PC-9 (cell line): ENCODE data around the gene KRT27. TPM values are rescaled to one million over a fixed set of nuclear protein-coding genes. Genes with fewer than 3 reads are reported as not detected.

ENCODE experiments used
- BruUV-seq: library from RNA; stranded (reverse); fragments of 400-500 nt; replicated peaks from 2 replicates; lab custom pipeline; 2021; lab: Mats Ljungman, UMichigan
- CTCF ChIA-PET: fragments of 300-600 bp; sonication (Branson Sonifier 250); formaldehyde crosslinking; loops from one replicate; lab custom pipeline; 2022; ENCODE audit warnings: antibody characterized with exemption; lab: Charles Lee
- POLR2A ChIA-PET: fragments of 300-600 bp; sonication (Branson Sonifier 250); formaldehyde crosslinking; loops from one replicate; lab custom pipeline; 2022; ENCODE audit warnings: antibody characterized with exemption; ENCODE audit not compliant: unreplicated experiment; lab: Charles Lee
- DNase-seq, 2 experiments: peaks; one replicate each; pipeline versions ENCODE4 v3.0.0 to v3.0.0-alpha.2; 2015 to 2022; ENCODE audit warnings: mixed read lengths in 1 of 2
- H2AFZ ChIP-seq: fragments of 200-600 bp; sonication (generic); 2 replicates; pipeline ENCODE4 v1.8.1; 2017; ENCODE audit warnings: antibody characterized with exemption
- H3F3A ChIP-seq: fragments of 200-600 bp; sonication (generic); 2 replicates; pipeline ENCODE4 v1.8.1; 2017; ENCODE audit warnings: antibody characterized with exemption, mild to moderate bottlenecking, low read depth; ENCODE audit not compliant: insufficient read depth
- H3K27ac ChIP-seq: fragments of 200-600 bp; sonication (generic); 2 replicates; pipeline ENCODE4 v1.6.1; 2016; ENCODE audit warnings: mixed run types
- H3K27me3 ChIP-seq: fragments of 200-600 bp; sonication (generic); 2 replicates; pipeline ENCODE4 v1.6.1; 2016; ENCODE audit warnings: low read depth, mixed run types; ENCODE audit not compliant: insufficient read depth
- H3K36me3 ChIP-seq: fragments of 200-600 bp; sonication (generic); 2 replicates; pipeline ENCODE4 v1.6.1; 2016; ENCODE audit warnings: low read depth, mixed run types
- H3K4me1 ChIP-seq: fragments of 200-600 bp; sonication (generic); replicated peaks from 2 replicates; pipeline ENCODE4 v1.6.1; 2016; ENCODE audit warnings: mixed run types; ENCODE audit not compliant: insufficient read depth
- H3K4me2 ChIP-seq: fragments of 200-600 bp; sonication (generic); 2 replicates; pipeline ENCODE4 v1.6.1; 2017; ENCODE audit warnings: mixed run types
- H3K4me3 ChIP-seq: fragments of 200-600 bp; sonication (generic); 2 replicates; pipeline ENCODE4 v1.6.1; 2016; ENCODE audit warnings: mixed run types
- H3K79me2 ChIP-seq: fragments of 200-600 bp; sonication (generic); 2 replicates; pipeline ENCODE4 v1.6.1; 2017; ENCODE audit warnings: low read depth, mixed run types
- H3K9me2 ChIP-seq: fragments of 200-600 bp; sonication (generic); 2 replicates; pipeline ENCODE4 v1.8.1; 2017; ENCODE audit warnings: mild to moderate bottlenecking; ENCODE audit not compliant: insufficient read depth
- H3K9me3 ChIP-seq: fragments of 200-600 bp; sonication (generic); 2 replicates; pipeline ENCODE4 v1.8.1; 2016; ENCODE audit warnings: low read depth; ENCODE audit not compliant: insufficient read depth
- H4K20me1 ChIP-seq: fragments of 200-600 bp; sonication (generic); 2 replicates; pipeline ENCODE4 v1.8.1; 2017; ENCODE audit not compliant: insufficient read depth
- CTCF ChIP-seq: fragments of 200-600 bp; sonication (generic); conservative IDR thresholded peaks from 2 replicates; pipeline ENCODE4 v1.6.1; 2017; ENCODE audit warnings: mixed run types, antibody characterized with exemption, mild to moderate bottlenecking, moderate library complexity
- EZH2 ChIP-seq: fragments of 200-600 bp; sonication (generic); IDR thresholded peaks from 2 replicates; pipeline ENCODE4 v1.8.0; 2017; ENCODE audit warnings: antibody characterized with exemption, low read depth
- intact Hi-C: fragments of 100-400 bp; cut with micrococcal nuclease; formaldehyde crosslinking; loops from one replicate; pipeline ENCODE4 v1.10.0; 2022; ENCODE audit not compliant: unreplicated experiment
- total RNA-seq: library from RNA; stranded (reverse); gene quantifications from 2 replicates; pipeline ENCODE4 v1.2.3, GENCODE V29; 2021

Gene KRT27
- total RNA-seq, 1 experiment from 2014 or later, result not detected

GRCh38 chr17:40726919-40727318 lies 55.4 kb downstream of the KRT27 start:
- H3K27ac ChIP-seq, result no peak overlapping the region
- H3K79me2 ChIP-seq, result no peaks in the 10 kb centered on the region
- H3F3A ChIP-seq, result peaks cover 9% of the 10 kb centered on the region; the same call in 1 of the 2 replicates
- no peaks in the 10 kb centered on the region; the same call in 1 of the 2 replicates for H3K9me2 ChIP-seq
- no peaks in the 10 kb centered on the region for H4K20me1 ChIP-seq
- no peak for DNase-seq
- H3K4me2 ChIP-seq, result no peak overlapping the region
- no peaks in the 10 kb centered on the region for H3K36me3 ChIP-seq
- H3K4me1 ChIP-seq, result peaks cover 13% of the 10 kb centered on the region
- no TSS peak for BruUV-seq
- no peak overlapping the region for H2AFZ ChIP-seq
- ChIA-PET POLR2A (interaction anchor here (0.5 kb wide), 1 partner anchor 22 kb away, joined by 3 read pairs; no protein-coding TSS in a partner anchor), CTCF (no interaction called here)
- H3K9me3 ChIP-seq, result no peaks in the 10 kb centered on the region
- no peak for TF ChIP-seq EZH2
- TF ChIP-seq CTCF, result peak; percentile 43; the same call in 1 of the 2 replicates
- intact Hi-C loops, result no loop called here
- H3K4me3 ChIP-seq, result no peak overlapping the region
- H3K27me3 ChIP-seq, result no peaks in the 10 kb centered on the region

Other genes starting within 250 kb of the KRT27 start
- not detected in 2 replicates for gene CCR7, start 217.1 kb downstream of the KRT27 start, total RNA-seq
- gene SMARCE1, start 134.7 kb downstream of the KRT27 start, total RNA-seq, result 75.0 and 90.8 TPM in 2 replicates
- gene KRT222, start 117.4 kb downstream of the KRT27 start, total RNA-seq, result not detected in 2 replicates
- not detected in 2 replicates for gene KRT24, start 78.8 kb downstream of the KRT27 start, total RNA-seq
- gene KRT25, start 27.2 kb downstream of the KRT27 start, total RNA-seq, result not detected in 2 replicates
- gene KRT26, start 10.3 kb downstream of the KRT27 start, total RNA-seq, result not detected in 2 replicates
- not detected in 2 replicates for gene KRT28, start 17.4 kb upstream of the KRT27 start, total RNA-seq
- gene KRT10, start 40.1 kb upstream of the KRT27 start, total RNA-seq, result 22.5 and 49.4 TPM in 2 replicates
- not detected in 2 replicates for gene KRT12, start 84.7 kb upstream of the KRT27 start, total RNA-seq
- not detected in 2 replicates for gene KRT20, start 102.7 kb upstream of the KRT27 start, total RNA-seq
- not detected in 2 replicates for gene KRT23, start 155.1 kb upstream of the KRT27 start, total RNA-seq
- not detected in 2 replicates for gene KRT39, start 184.4 kb upstream of the KRT27 start, total RNA-seq
- gene KRT40, start 201.8 kb upstream of the KRT27 start, total RNA-seq, result not detected in 2 replicates
- not detected in 2 replicates for gene KRTAP3-3, start 211.6 kb upstream of the KRT27 start, total RNA-seq
- not detected in 2 replicates for gene KRTAP3-2, start 217.4 kb upstream of the KRT27 start, total RNA-seq
- gene KRTAP3-1, start 226.6 kb upstream of the KRT27 start, total RNA-seq, result not detected in 2 replicates
- gene KRTAP1-5, start 244.7 kb upstream of the KRT27 start, total RNA-seq, result not detected in 2 replicates
- gene KRTAP1-4, start 247.6 kb upstream of the KRT27 start, total RNA-seq, result not detected in 2 replicates